GM19025 (cell line): ENCODE measurements around the gene PFDN5.

Source experiments
- ATAC-seq: cut with Tn5 transposase; IDR thresholded peaks from one replicate; pipeline ENCODE4 v1.9.1; 2021; ENCODE audit warnings: mild to moderate bottlenecking, low read depth, moderate library complexity; ENCODE audit not compliant: unreplicated experiment

Gene PFDN5

GRCh38 chr12:53295070-53295890, at the start of gene PFDN5:
Gene PFDN5 (plus strand): TSS chr12:53295542. CDS start chr12:53295568, 26 bp downstream.
- peak; percentile 81 for ATAC-seq

GRCh38 chr12:53251477-53252348, 43.6 kb upstream of the PFDN5 start:
- peak; percentile 86 for ATAC-seq

- no peak for ATAC-seq
Observed at GRCh38 chr12:53252349-53252916, 42.9 kb upstream of the PFDN5 start.

GRCh38 chr12:53253298-53253697, 42.0 kb upstream of the PFDN5 start:
- no peak for ATAC-seq

- no peak for ATAC-seq
Observed at GRCh38 chr12:53254816-53255545, 40.4 kb upstream of the PFDN5 start.

GRCh38 chr12:53255996-53256395, 39.3 kb upstream of the PFDN5 start:
- no peak for ATAC-seq

- no peak for ATAC-seq
Observed at GRCh38 chr12:53258541-53259539, 36.5 kb upstream of the PFDN5 start.

GRCh38 chr12:53259891-53260290, 35.5 kb upstream of the PFDN5 start:
- no peak for ATAC-seq

- no peak for ATAC-seq
Observed at GRCh38 chr12:53265783-53266182, 29.6 kb upstream of the PFDN5 start.

- ATAC-seq: no peak
Observed at GRCh38 chr12:53267306-53267998, 27.9 kb upstream of the PFDN5 start.

GRCh38 chr12:53267999-53268629, 27.2 kb upstream of the PFDN5 start, which contains the start of gene ESPL1:
Gene ESPL1 (plus strand): TSS chr12:53268299. CDS start chr12:53268767, 468 bp downstream.
- peak; percentile 82 for ATAC-seq

GRCh38 chr12:53268630-53269562, 26.4 kb upstream of the PFDN5 start:
- no peak for ATAC-seq

GRCh38 chr12:53274445-53274844, 20.9 kb upstream of the PFDN5 start:
- no peak for ATAC-seq

GRCh38 chr12:53276511-53276910, 18.8 kb upstream of the PFDN5 start:
- ATAC-seq: no peak

GRCh38 chr12:53277981-53278380, 17.4 kb upstream of the PFDN5 start:
- no peak for ATAC-seq

- ATAC-seq: no peak
Observed at GRCh38 chr12:53279283-53279869, 16.0 kb upstream of the PFDN5 start.
